Lung (tissue), 12 donors: ENCODE measurements around the gene PRKN. TPM values are rescaled to one million over a fixed set of nuclear protein-coding genes. Genes with fewer than 3 reads are reported as not detected.

Experiments used
- ATAC-seq: fragments of 200-7000 bp; cut with Tn5 transposase; one replicate; pipeline ENCODE4 v1.9.1; 2020; ENCODE audit warnings: moderate number of reproducible peaks; ENCODE audit not compliant: insufficient read depth, low FRiP score
- DNase-seq, 3 donors: peaks; one replicate each; pipeline ENCODE4 v3.0.0-alpha.2; 2013 to 2017
- H3K27ac ChIP-seq, 2 donors: one replicate each; pipeline ENCODE4 v1.5.1; 2013; ENCODE audit warnings: mild to moderate bottlenecking in 2 of 2, moderate library complexity in 2 of 2, control low read depth in 1 of 2, inconsistent platforms in 1 of 2, low read depth in 1 of 2, low read length in 1 of 2
- H3K27me3 ChIP-seq, 3 donors: one replicate each; pipeline ENCODE4 v1.5.1; 2013; ENCODE audit warnings: low read length in 2 of 3; ENCODE audit not compliant: control insufficient read depth in 3 of 3, insufficient read depth in 3 of 3
- H3K36me3 ChIP-seq, 4 donors: one replicate each; pipeline ENCODE4 v1.5.1; 2013; ENCODE audit warnings: low read length in 4 of 4, mild to moderate bottlenecking in 1 of 4, moderate library complexity in 1 of 4; ENCODE audit not compliant: control insufficient read depth in 4 of 4, insufficient read depth in 4 of 4
- H3K4me1 ChIP-seq, 5 donors: one replicate each; pipeline ENCODE4 v1.5.1; 2013; ENCODE audit warnings: low read length in 5 of 5, mild to moderate bottlenecking in 2 of 5, moderate library complexity in 1 of 5; ENCODE audit not compliant: control insufficient read depth in 5 of 5, insufficient read depth in 5 of 5
- H3K4me3 ChIP-seq: one replicate; pipeline ENCODE4 v1.5.1; 2013; ENCODE audit warnings: mild to moderate bottlenecking, control low read depth, moderate library complexity
- H3K9ac ChIP-seq, 2 donors: one replicate each; pipeline ENCODE4 v1.5.1; 2013; ENCODE audit warnings: low read length in 2 of 2, control low read depth in 1 of 2; ENCODE audit not compliant: insufficient read depth in 1 of 2
- H3K9me3 ChIP-seq, 4 donors: one replicate each; pipeline ENCODE4 v1.5.1; 2013; ENCODE audit warnings: low read length in 3 of 4, mild to moderate bottlenecking in 1 of 4, moderate library complexity in 1 of 4; ENCODE audit not compliant: control insufficient read depth in 4 of 4, insufficient read depth in 3 of 4
- WGBS, 2 donors: extraction: QIAGEN DNeasy Blood & Tissue Kit; methylation state at CpG; one replicate each; pipeline ENCODE4 v1.1.7; 2013; 5-methylcytosine and 5-hydroxymethylcytosine counted together
- polyA plus RNA-seq, 2 donors: library from polyadenylated mRNA; stranded (reverse); fragments of 200-250 nt; gene quantifications; one replicate each; pipeline ENCODE4 v1.2.1, GENCODE V29; 2013
- total RNA-seq, 2 donors: library from RNA; depleted of rRNA in 1 of 2; stranded (reverse); fragments of >200 nt in 1 of 2; gene quantifications; one replicate each; pipeline ENCODE4 v1.2.1, GENCODE V29; 2014 to 2021
- TF ChIP-seq, protein P1 (sequence below): IDR thresholded peaks from 2 replicates; pipeline ENCODE4 v1.5.1; 2012; ENCODE audit warnings: mild to moderate bottlenecking; ENCODE audit errors: control extremely low read depth, extremely low read depth
- donor health status: control.
- donor health status: control.
- donor health status: Bipolar disorder and iron deficiency.
- donor health status: healthy.
- donor health status: DM: yes; HTN: yes; CAD: no.

Gene PRKN
- total and polyA plus RNA-seq, 4 donors: 0.27 to 11.2 (median 3.1) TPM

DNA sequence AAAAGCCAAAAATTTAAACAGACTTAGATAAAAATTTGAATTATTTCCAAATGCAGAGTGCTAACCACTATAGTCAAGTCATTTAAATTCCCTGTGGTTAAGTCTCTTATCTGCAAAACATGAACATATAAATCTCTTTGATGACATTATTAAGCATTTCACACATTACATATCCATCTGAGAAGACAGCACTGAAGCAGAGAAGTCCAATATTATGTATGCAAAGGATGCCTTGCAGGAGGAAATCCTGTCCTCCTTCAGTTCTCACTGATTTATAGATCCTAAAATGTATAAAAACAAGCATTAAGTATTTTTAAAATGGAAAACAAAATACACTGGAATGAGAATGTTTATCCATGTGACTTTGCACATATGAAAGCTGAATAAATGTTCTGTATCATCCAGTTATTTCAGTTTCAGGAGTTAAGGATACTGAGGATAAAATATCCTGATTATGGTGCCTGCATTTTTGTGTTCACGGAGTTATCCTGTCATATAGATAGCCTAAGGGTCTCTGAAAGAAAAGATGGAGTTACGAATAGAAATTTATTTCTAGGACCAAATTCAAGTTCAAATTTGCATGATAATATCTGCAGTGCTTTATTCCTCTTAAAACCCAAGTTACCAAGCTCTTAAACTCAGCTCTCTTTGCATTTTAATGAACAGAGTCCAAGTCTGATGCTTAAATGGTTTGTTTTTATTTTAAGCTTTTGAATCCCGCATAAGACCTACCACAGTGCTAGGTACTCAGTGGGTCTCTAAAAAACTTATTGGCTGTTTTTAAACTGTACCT lies 145.4 kb downstream of the PRKN start:
- Histone ChIP-seq H3K4me1 (peaks cover 0 to 8% (median 0%) of the 10 kb centered on the region in 5 donors), H3K27me3 (no peaks in the 10 kb centered on the region), H3K9ac (no peak overlapping the region), H3K9me3 (no peaks in the 10 kb centered on the region), H3K36me3 (no peaks in the 10 kb centered on the region), H3K4me3 (no peak overlapping the region), H3K27ac (no peak overlapping the region)
- TF ChIP-seq, protein P1, sequence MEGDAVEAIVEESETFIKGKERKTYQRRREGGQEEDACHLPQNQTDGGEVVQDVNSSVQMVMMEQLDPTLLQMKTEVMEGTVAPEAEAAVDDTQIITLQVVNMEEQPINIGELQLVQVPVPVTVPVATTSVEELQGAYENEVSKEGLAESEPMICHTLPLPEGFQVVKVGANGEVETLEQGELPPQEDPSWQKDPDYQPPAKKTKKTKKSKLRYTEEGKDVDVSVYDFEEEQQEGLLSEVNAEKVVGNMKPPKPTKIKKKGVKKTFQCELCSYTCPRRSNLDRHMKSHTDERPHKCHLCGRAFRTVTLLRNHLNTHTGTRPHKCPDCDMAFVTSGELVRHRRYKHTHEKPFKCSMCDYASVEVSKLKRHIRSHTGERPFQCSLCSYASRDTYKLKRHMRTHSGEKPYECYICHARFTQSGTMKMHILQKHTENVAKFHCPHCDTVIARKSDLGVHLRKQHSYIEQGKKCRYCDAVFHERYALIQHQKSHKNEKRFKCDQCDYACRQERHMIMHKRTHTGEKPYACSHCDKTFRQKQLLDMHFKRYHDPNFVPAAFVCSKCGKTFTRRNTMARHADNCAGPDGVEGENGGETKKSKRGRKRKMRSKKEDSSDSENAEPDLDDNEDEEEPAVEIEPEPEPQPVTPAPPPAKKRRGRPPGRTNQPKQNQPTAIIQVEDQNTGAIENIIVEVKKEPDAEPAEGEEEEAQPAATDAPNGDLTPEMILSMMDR: no peak
- peak in 2 of 3 donors; percentile 13 to 20 for DNase-seq
- whole genome bisulfite sequencing, 2 donors: 90 to 95% methylated on average over 3 of the region's 3 CpGs
- ATAC-seq: no peak

DNA sequence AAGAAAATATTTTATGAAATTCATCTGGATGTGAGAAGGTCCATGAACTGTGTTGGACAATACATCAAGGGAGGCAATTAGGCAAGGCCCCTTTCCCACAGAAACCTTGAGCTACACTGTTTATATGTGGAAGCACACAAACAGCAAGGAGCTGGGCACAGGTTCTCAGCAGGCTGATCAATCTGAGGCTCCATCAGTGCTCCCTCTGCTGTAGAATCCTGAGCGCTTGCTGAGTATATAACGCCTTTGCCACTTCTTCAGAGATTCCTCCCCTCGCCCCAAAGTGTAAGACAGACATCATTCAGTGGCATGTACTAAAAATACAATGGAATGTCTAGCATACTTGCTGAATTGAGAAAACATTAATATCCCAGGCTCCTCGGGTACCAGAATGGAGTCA lies 146.9 kb downstream of the PRKN start:
- WGBS, 2 donors: 87 to 91% methylated on average over 4 of the region's 4 CpGs
- H3K4me3 ChIP-seq: no peak overlapping the region
- H3K9ac ChIP-seq: no peak overlapping the region
- DNase-seq: no peak
- no peaks in the 10 kb centered on the region for H3K27me3 ChIP-seq
- ATAC-seq: no peak
- no peaks in the 10 kb centered on the region for H3K9me3 ChIP-seq
- H3K4me1 ChIP-seq: peaks cover 0 to 8% (median 0%) of the 10 kb centered on the region in 5 donors
- TF ChIP-seq, protein P1: no peak
- H3K27ac ChIP-seq: no peak overlapping the region
- no peaks in the 10 kb centered on the region for H3K36me3 ChIP-seq

DNA sequence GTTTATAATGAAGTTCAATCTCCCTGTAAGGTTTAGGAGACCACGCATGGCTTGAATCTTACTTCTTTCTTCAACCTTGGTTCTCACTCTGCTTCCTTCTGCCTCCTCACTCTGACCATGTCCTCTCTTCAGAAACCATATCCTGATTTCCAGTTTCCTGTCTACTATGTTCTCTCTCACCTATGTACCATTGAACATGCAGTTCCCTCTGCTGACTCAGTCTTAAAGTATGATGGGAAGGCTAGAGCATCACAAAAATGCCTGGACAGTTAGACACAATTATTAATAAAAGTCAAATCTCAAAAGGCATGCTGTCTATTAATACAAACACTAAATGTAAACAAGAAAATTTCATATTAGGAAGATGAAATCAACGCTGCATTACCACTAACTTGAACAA lies 151.6 kb downstream of the PRKN start:
- TF ChIP-seq, protein P1: no peak
- H3K9ac ChIP-seq: no peak overlapping the region
- H3K27ac ChIP-seq: no peak overlapping the region
- DNase-seq (no peak), ATAC-seq (no peak)
- no peaks in the 10 kb centered on the region for H3K9me3 ChIP-seq
- 93 to 96% methylated on average over 2 of the region's 2 CpGs for WGBS, 2 donors
- peaks cover 0 to 4% (median 0%) of the 10 kb centered on the region in 5 donors for H3K4me1 ChIP-seq
- H3K36me3 ChIP-seq: no peaks in the 10 kb centered on the region
- no peaks in the 10 kb centered on the region for H3K27me3 ChIP-seq
- H3K4me3 ChIP-seq: no peak overlapping the region
